Mesenchymal stem cell (in vitro differentiated cells and primary cell): ENCODE data around the gene RBMY1A1.
"Not testable (repeated sequence)": the region's sequence is repeated elsewhere in the genome, so short reads cannot be mapped to it uniquely, and the experiment has no call there.

Experiments
- DNase-seq: peaks from one replicate; pipeline ENCODE4 v3.0.0-alpha.2; 2013
- H2AFZ ChIP-seq: one replicate; pipeline ENCODE4 v1.6.1; 2013; ENCODE audit warnings: low read depth, mild to moderate bottlenecking, control low read depth, inconsistent platforms, low read length, moderate library complexity
- H2AK5ac ChIP-seq: 2 replicates; pipeline ENCODE4 v1.6.1; 2013; ENCODE audit warnings: low read length, moderate library complexity, mild to moderate bottlenecking, inconsistent platforms; ENCODE audit not compliant: severe bottlenecking
- H2BK120ac ChIP-seq: one replicate; pipeline ENCODE4 v1.6.1; 2013; ENCODE audit warnings: low read depth, mild to moderate bottlenecking, inconsistent platforms, low read length, moderate library complexity
- H2BK12ac ChIP-seq, 2 experiments: one replicate each; pipeline ENCODE4 v1.6.1; 2013; ENCODE audit warnings: inconsistent platforms in 2 of 2, low read length in 2 of 2, mild to moderate bottlenecking in 2 of 2, moderate library complexity in 2 of 2, control low read depth in 1 of 2
- H2BK15ac ChIP-seq: one replicate; pipeline ENCODE4 v1.6.1; 2013; ENCODE audit warnings: mild to moderate bottlenecking, low read depth, inconsistent platforms; ENCODE audit not compliant: poor library complexity, severe bottlenecking
- H2BK5ac ChIP-seq: 2 replicates; pipeline ENCODE4 v1.6.1; 2013; ENCODE audit warnings: low read depth, mild to moderate bottlenecking, low read length, control low read depth, inconsistent platforms; ENCODE audit not compliant: poor library complexity, severe bottlenecking
- H3K14ac ChIP-seq, 2 experiments: one replicate each; pipeline ENCODE4 v1.6.1; 2013; ENCODE audit warnings: inconsistent platforms in 2 of 2, low read length in 2 of 2, control low read depth in 1 of 2, mild to moderate bottlenecking in 1 of 2, moderate library complexity in 1 of 2
- H3K18ac ChIP-seq, 2 experiments: one replicate each; pipeline ENCODE4 v1.6.1; 2013; ENCODE audit warnings: inconsistent platforms in 2 of 2, low read length in 2 of 2, control low read depth in 1 of 2, low read depth in 1 of 2, mild to moderate bottlenecking in 1 of 2
- H3K23ac ChIP-seq, 2 experiments: one replicate each; pipeline ENCODE4 v1.6.1; 2013; ENCODE audit warnings: inconsistent platforms in 2 of 2, low read length in 2 of 2, mild to moderate bottlenecking in 2 of 2, moderate library complexity in 2 of 2, control low read depth in 1 of 2
- H3K27ac ChIP-seq: 2 replicates; pipeline ENCODE4 v1.5.1; 2013; ENCODE audit warnings: mild to moderate bottlenecking, moderate library complexity, low read length, control low read depth, inconsistent platforms; ENCODE audit not compliant: poor library complexity, severe bottlenecking
- H3K27me3 ChIP-seq, 2 experiments: 2 replicates each; pipeline versions ENCODE4 v1.6.1 to v1.7.0; 2013; ENCODE audit warnings: low read length in 2 of 2, mild to moderate bottlenecking in 2 of 2, moderate library complexity in 2 of 2, control low read depth in 1 of 2, inconsistent platforms in 1 of 2; ENCODE audit not compliant: control insufficient read depth in 1 of 2, insufficient read depth in 1 of 2
- H3K36me3 ChIP-seq, 2 experiments: 2 replicates each; pipeline versions ENCODE4 v1.6.1 to v1.7.0; 2013; ENCODE audit warnings: low read length in 2 of 2, control low read depth in 1 of 2, inconsistent platforms in 1 of 2, low read depth in 1 of 2, mild to moderate bottlenecking in 1 of 2; ENCODE audit not compliant: insufficient read depth in 2 of 2, control insufficient read depth in 1 of 2
- H3K4ac ChIP-seq, 2 experiments: one replicate each; pipeline ENCODE4 v1.6.1; 2013; ENCODE audit warnings: inconsistent platforms in 2 of 2, low read length in 2 of 2, mild to moderate bottlenecking in 2 of 2, moderate library complexity in 2 of 2, control low read depth in 1 of 2, low read depth in 1 of 2
- H3K4me1 ChIP-seq: 2 replicates; pipeline ENCODE4 v1.6.1; 2013; ENCODE audit warnings: low read depth, low read length, control low read depth; ENCODE audit not compliant: control insufficient read depth, insufficient read depth
- H3K4me2 ChIP-seq: 2 replicates; pipeline ENCODE4 v1.6.1; 2013; ENCODE audit warnings: low read length, mild to moderate bottlenecking, inconsistent platforms; ENCODE audit not compliant: poor library complexity, severe bottlenecking
- H3K4me3 ChIP-seq, 2 experiments: 2 replicates each; pipeline versions ENCODE4 v1.5.1 to v1.7.0; 2013; ENCODE audit warnings: low read length in 2 of 2, mild to moderate bottlenecking in 2 of 2, control low read depth in 1 of 2, low read depth in 1 of 2; ENCODE audit not compliant: insufficient read depth in 1 of 2
- H3K79me1 ChIP-seq: replicated peaks from 2 replicates; pipeline ENCODE4 v1.6.1; 2013; ENCODE audit warnings: mild to moderate bottlenecking, control low read depth, low read length, inconsistent platforms; ENCODE audit not compliant: poor library complexity, severe bottlenecking
- H3K9ac ChIP-seq: 2 replicates; pipeline ENCODE4 v1.7.0; 2013; ENCODE audit warnings: mild to moderate bottlenecking, low read length, moderate library complexity
- H3K9me3 ChIP-seq: 2 replicates; pipeline ENCODE4 v1.7.0; 2013; ENCODE audit warnings: mild to moderate bottlenecking, low read length; ENCODE audit not compliant: control insufficient read depth
- H4K8ac ChIP-seq: one replicate; pipeline ENCODE4 v1.6.1; 2013; ENCODE audit warnings: inconsistent platforms, mild to moderate bottlenecking, low read length, moderate library complexity
- H4K91ac ChIP-seq: one replicate; pipeline ENCODE4 v1.6.1; 2013; ENCODE audit warnings: mild to moderate bottlenecking, low read length, inconsistent platforms
- WGBS: methylation state at CpG from one replicate; pipeline ENCODE4 v1.1.7; 2013; ENCODE audit warnings: mixed read lengths; 5-methylcytosine and 5-hydroxymethylcytosine counted together

Gene RBMY1A1

GRCh38 chrY:21586454-21586853 is 51.8 kb downstream of the RBMY1A1 start:
- H3K9ac ChIP-seq, H2BK120ac ChIP-seq, H3K27ac ChIP-seq, H2AK5ac ChIP-seq, H3K4ac ChIP-seq, H2BK5ac ChIP-seq, H2BK15ac ChIP-seq, H3K23ac ChIP-seq, H4K91ac ChIP-seq, H2AFZ ChIP-seq, H3K79me1 ChIP-seq, H4K8ac ChIP-seq, H3K27me3 ChIP-seq, DNase-seq, H3K4me1 ChIP-seq, H3K14ac ChIP-seq, H3K18ac ChIP-seq, H3K9me3 ChIP-seq, H3K4me2 ChIP-seq, H2BK12ac ChIP-seq, H3K36me3 ChIP-seq, H3K4me3 ChIP-seq: not testable (repeated sequence)
- WGBS: 67% methylated on average over 6 of the region's 6 CpGs

GRCh38 chrY:21592059-21592458 is 57.4 kb downstream of the RBMY1A1 start:
- WGBS: 78% methylated on average over 6 of the region's 6 CpGs
- no peak overlapping the region for H3K23ac ChIP-seq
- no peak overlapping the region for H4K8ac ChIP-seq
- no peak overlapping the region for H3K4me3 ChIP-seq
- H3K79me1 ChIP-seq: no peaks in the 10 kb centered on the region
- H3K4ac ChIP-seq: no peak overlapping the region
- no peak overlapping the region for H2AFZ ChIP-seq
- H3K4me2 ChIP-seq: no peak overlapping the region
- no peaks in the 10 kb centered on the region for H3K36me3 ChIP-seq
- no peak overlapping the region for H3K18ac ChIP-seq
- no peak overlapping the region for H2BK15ac ChIP-seq
- no peak overlapping the region for H2BK5ac ChIP-seq
- H4K91ac ChIP-seq: no peak overlapping the region
- no peaks in the 10 kb centered on the region for H3K4me1 ChIP-seq
- no peak overlapping the region for H2BK120ac ChIP-seq
- H3K27ac ChIP-seq: no peak overlapping the region
- no peak overlapping the region for H3K14ac ChIP-seq
- no peaks in the 10 kb centered on the region for H3K27me3 ChIP-seq
- H2BK12ac ChIP-seq: no peak overlapping the region
- no peak overlapping the region for H2AK5ac ChIP-seq
- no peak for DNase-seq
- no peak overlapping the region for H3K9ac ChIP-seq
- H3K9me3 ChIP-seq: no peaks in the 10 kb centered on the region

- not testable (repeated sequence) for H3K9ac ChIP-seq, H3K14ac ChIP-seq
- WGBS: 86% methylated on average over 16 of the region's 16 CpGs
Measured at GRCh38 chrY:21596287-21596686, 61.6 kb downstream of the RBMY1A1 start.

More at GRCh38 chrY:21596287-21596686, 61.6 kb downstream of the RBMY1A1 start:
- not testable (repeated sequence) for H3K23ac ChIP-seq, H4K8ac ChIP-seq, H3K4ac ChIP-seq, H3K4me3 ChIP-seq, H2BK5ac ChIP-seq, H3K36me3 ChIP-seq, H4K91ac ChIP-seq, H3K79me1 ChIP-seq, H3K9me3 ChIP-seq, H2BK120ac ChIP-seq, H3K27me3 ChIP-seq, H3K4me2 ChIP-seq, H3K27ac ChIP-seq, H2AK5ac ChIP-seq, H2BK15ac ChIP-seq, H3K18ac ChIP-seq, H2BK12ac ChIP-seq, H2AFZ ChIP-seq, DNase-seq, H3K4me1 ChIP-seq
